ENCODE measurements around the gene KHNYN. TPM values are rescaled to one million over a fixed set of nuclear protein-coding genes. Genes with fewer than 3 reads are reported as not detected.
A peak's percentile ranks its signal among the peaks of the same experiment; 100 is the strongest.

KHNYN gene
- polyA plus RNA-seq, 1 donor from 2014 or later, result 0.53 TPM

DNA sequence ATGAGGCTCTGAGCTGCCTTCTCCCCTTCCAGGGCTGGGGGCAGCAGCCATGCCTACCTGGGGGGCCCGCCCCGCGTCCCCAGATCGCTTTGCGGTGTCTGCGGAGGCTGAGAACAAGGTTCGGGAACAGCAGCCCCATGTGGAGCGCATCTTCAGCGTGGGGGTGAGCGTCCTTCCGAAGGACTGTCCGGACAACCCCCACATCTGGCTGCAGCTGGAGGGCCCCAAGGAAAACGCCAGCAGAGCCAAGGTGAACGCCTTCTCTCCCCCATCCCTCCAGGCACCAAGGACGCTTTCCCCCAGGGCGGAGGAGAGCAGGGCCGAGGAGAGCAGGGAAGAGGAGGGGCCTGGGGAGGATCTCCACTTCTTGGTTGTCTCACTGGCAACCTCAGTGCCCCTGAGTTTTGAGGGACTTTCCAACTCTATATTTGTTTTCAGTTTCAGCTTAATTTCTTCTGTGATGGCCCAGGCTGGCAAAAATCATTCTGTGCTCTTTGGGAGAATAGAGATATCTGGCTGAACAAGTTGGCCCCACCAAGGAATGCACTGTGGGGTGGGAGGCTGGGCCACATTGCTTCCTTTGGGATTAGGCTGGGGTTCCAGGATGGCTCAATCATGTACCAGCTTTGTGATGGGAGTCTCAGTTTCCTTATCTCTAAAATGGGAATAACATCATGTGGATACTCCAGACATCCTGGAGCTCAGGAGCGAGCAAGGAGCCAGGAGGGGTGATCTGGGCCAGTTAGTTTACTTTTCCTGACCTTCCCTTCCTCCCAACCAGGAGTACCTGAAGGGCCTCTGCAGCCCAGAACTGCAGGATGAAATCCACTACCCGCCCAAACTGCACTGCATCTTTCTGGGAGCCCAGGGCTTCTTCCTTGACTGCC, 1.2 kb downstream of the KHNYN start:
- Histone ChIP-seq H2AFZ (ENCODE audit: low read depth, low read length) (no peak overlapping the region), H3K79me2 (replicated peaks; ENCODE audit: insufficient read depth, low read length) (no peaks in the 10 kb centered on the region), H3K4me2 (ENCODE audit: low read length) (no peak overlapping the region), H3K36me3 (ENCODE audit: insufficient read depth, low read length) (no peaks in the 10 kb centered on the region), H3K4me3 (ENCODE audit: low read length) (no peak overlapping the region), H3K9ac (ENCODE audit: low read length) (no peak overlapping the region), H3K27ac (ENCODE audit: low read length) (no peak overlapping the region), H3K9me3 (ENCODE audit: low read length) (no peaks in the 10 kb centered on the region), H3K9me2 (ENCODE audit: insufficient read depth, low read length) (no peaks in the 10 kb centered on the region), H3F3A (ENCODE audit: insufficient read depth, low read length, poor library complexity, severe bottlenecking) (no peaks in the 10 kb centered on the region), H4K20me1 (ENCODE audit: insufficient read depth) (no peaks in the 10 kb centered on the region), H3K27me3 (ENCODE audit: insufficient read depth, low read depth, low read length) (peaks cover 9% of the 10 kb centered on the region)
- TF ChIP-seq RAD21 (conservative IDR thresholded peaks at IDR 0.05) (no peak), MXI1 (conservative IDR thresholded peaks at IDR 0.05; ENCODE audit: poor library complexity, severe bottlenecking) (no peak), EP300 (conservative IDR thresholded peaks at IDR 0.05; ENCODE audit: poor library complexity, severe bottlenecking) (no peak), SMC3 (conservative IDR thresholded peaks at IDR 0.05; ENCODE audit: poor library complexity) (no peak), POLR2AphosphoS5 (IDR thresholded peaks at IDR 0.05) (no peak), EZH2 (IDR thresholded peaks at IDR 0.05; ENCODE audit: borderline replicate concordance, insufficient read depth, low read length, poor library complexity, severe bottlenecking) (no peak), TAF1 (IDR thresholded peaks at IDR 0.05; ENCODE audit: low read depth) (no peak)
- TF ChIP-seq, protein P1, sequence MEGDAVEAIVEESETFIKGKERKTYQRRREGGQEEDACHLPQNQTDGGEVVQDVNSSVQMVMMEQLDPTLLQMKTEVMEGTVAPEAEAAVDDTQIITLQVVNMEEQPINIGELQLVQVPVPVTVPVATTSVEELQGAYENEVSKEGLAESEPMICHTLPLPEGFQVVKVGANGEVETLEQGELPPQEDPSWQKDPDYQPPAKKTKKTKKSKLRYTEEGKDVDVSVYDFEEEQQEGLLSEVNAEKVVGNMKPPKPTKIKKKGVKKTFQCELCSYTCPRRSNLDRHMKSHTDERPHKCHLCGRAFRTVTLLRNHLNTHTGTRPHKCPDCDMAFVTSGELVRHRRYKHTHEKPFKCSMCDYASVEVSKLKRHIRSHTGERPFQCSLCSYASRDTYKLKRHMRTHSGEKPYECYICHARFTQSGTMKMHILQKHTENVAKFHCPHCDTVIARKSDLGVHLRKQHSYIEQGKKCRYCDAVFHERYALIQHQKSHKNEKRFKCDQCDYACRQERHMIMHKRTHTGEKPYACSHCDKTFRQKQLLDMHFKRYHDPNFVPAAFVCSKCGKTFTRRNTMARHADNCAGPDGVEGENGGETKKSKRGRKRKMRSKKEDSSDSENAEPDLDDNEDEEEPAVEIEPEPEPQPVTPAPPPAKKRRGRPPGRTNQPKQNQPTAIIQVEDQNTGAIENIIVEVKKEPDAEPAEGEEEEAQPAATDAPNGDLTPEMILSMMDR (IDR thresholded peaks at IDR 0.05; ENCODE audit: poor library complexity, severe bottlenecking), result no peak
- TF ChIP-seq, protein P2, sequence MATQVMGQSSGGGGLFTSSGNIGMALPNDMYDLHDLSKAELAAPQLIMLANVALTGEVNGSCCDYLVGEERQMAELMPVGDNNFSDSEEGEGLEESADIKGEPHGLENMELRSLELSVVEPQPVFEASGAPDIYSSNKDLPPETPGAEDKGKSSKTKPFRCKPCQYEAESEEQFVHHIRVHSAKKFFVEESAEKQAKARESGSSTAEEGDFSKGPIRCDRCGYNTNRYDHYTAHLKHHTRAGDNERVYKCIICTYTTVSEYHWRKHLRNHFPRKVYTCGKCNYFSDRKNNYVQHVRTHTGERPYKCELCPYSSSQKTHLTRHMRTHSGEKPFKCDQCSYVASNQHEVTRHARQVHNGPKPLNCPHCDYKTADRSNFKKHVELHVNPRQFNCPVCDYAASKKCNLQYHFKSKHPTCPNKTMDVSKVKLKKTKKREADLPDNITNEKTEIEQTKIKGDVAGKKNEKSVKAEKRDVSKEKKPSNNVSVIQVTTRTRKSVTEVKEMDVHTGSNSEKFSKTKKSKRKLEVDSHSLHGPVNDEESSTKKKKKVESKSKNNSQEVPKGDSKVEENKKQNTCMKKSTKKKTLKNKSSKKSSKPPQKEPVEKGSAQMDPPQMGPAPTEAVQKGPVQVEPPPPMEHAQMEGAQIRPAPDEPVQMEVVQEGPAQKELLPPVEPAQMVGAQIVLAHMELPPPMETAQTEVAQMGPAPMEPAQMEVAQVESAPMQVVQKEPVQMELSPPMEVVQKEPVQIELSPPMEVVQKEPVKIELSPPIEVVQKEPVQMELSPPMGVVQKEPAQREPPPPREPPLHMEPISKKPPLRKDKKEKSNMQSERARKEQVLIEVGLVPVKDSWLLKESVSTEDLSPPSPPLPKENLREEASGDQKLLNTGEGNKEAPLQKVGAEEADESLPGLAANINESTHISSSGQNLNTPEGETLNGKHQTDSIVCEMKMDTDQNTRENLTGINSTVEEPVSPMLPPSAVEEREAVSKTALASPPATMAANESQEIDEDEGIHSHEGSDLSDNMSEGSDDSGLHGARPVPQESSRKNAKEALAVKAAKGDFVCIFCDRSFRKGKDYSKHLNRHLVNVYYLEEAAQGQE (IDR thresholded peaks at IDR 0.05; ENCODE audit: borderline replicate concordance), result no peak

DNA sequence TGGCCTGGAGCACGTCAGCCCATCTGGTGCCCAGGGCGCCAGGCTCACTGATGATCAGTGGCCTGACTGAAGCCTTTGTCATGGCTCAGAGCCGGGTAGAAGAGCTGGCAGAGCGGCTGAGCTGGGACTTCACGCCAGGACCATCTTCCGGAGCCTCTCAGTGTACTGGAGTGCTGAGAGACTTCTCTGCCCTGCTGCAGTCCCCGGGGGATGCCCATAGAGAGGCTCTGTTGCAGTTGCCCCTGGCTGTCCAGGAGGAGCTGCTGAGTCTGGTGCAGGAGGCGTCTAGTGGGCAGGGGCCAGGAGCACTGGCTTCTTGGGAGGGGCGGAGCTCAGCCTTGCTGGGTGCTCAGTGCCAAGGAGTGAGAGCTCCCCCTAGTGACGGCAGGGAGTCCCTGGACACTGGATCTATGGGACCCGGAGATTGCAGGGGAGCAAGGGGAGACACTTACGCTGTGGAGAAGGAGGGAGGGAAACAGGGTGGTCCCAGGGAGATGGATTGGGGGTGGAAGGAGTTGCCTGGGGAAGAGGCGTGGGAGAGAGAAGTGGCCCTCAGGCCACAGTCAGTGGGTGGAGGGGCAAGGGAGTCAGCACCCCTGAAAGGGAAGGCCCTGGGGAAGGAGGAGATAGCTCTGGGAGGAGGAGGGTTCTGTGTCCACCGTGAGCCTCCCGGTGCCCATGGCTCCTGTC, 2.0 kb downstream of the KHNYN start:
- TF ChIP-seq, protein P1 (IDR thresholded peaks at IDR 0.05; ENCODE audit: poor library complexity, severe bottlenecking), result peak; percentile 82
- TF ChIP-seq TAF1 (IDR thresholded peaks at IDR 0.05; ENCODE audit: low read depth) (no peak), EZH2 (IDR thresholded peaks at IDR 0.05; ENCODE audit: borderline replicate concordance, insufficient read depth, low read length, poor library complexity, severe bottlenecking) (no peak), RAD21 (conservative IDR thresholded peaks at IDR 0.05) (peak; percentile 78), SMC3 (conservative IDR thresholded peaks at IDR 0.05; ENCODE audit: poor library complexity) (peak; percentile 71)
- no peak overlapping the region for H3K27ac ChIP-seq (ENCODE audit: low read length)
- H3K4me2 ChIP-seq (ENCODE audit: low read length), result no peak overlapping the region
- no peaks in the 10 kb centered on the region for H3K79me2 ChIP-seq (replicated peaks; ENCODE audit: insufficient read depth, low read length)
- H3F3A ChIP-seq (ENCODE audit: insufficient read depth, low read length, poor library complexity, severe bottlenecking), result no peaks in the 10 kb centered on the region
- no peak overlapping the region for H3K9ac ChIP-seq (ENCODE audit: low read length)
- H3K27me3 ChIP-seq (ENCODE audit: insufficient read depth, low read depth, low read length), result peaks cover 9% of the 10 kb centered on the region
- H3K9me2 ChIP-seq (ENCODE audit: insufficient read depth, low read length), result no peaks in the 10 kb centered on the region
- no peaks in the 10 kb centered on the region for H3K9me3 ChIP-seq (ENCODE audit: low read length)
- no peaks in the 10 kb centered on the region for H3K36me3 ChIP-seq (ENCODE audit: insufficient read depth, low read length)
- H2AFZ ChIP-seq (ENCODE audit: low read depth, low read length), result no peak overlapping the region
- H4K20me1 ChIP-seq (ENCODE audit: insufficient read depth), result no peaks in the 10 kb centered on the region
- no peak overlapping the region for H3K4me3 ChIP-seq (ENCODE audit: low read length)

All from neural cell (in vitro differentiated cells).